Parietal lobe (tissue), 1 donor: ENCODE measurements around the gene ATP1B4. TPM values are rescaled to one million over a fixed set of nuclear protein-coding genes. Genes with fewer than 3 reads are reported as not detected.

Experiments used
- total RNA-seq: library from RNA; depleted of rRNA; stranded (reverse); fragments of >200 nt; gene quantifications from one replicate; pipeline ENCODE4 v1.2.3, GENCODE V29; 2014

ATP1B4 gene
- not detected for total RNA-seq

GRCh38 chrX:120361764-120362305 lies at the start of gene ATP1B4:
TSS of gene ATP1B4 (plus strand) at chrX:120362089. CDS start at chrX:120362169, 80 bp downstream.

Other genes starting within 250 kb of the ATP1B4 start
- gene RHOXF1, start 246.2 kb upstream of the ATP1B4 start, total RNA-seq = not detected
- not detected for gene RHOXF2, start 203.5 kb upstream of the ATP1B4 start, total RNA-seq
- gene ZBTB33, start 111.3 kb upstream of the ATP1B4 start, total RNA-seq = 35.7 TPM
- 2.2 TPM for gene TMEM255A, start 50.6 kb upstream of the ATP1B4 start, total RNA-seq
- 51.6 TPM for gene LAMP2, start 107.2 kb downstream of the ATP1B4 start, total RNA-seq
- gene CUL4B, start 198.9 kb downstream of the ATP1B4 start, total RNA-seq = 53.8 TPM
- gene MCTS1, start 242.0 kb downstream of the ATP1B4 start, total RNA-seq = 32.2 TPM